GM12864 (cell line): ENCODE data around the gene MICA.

Experiments
- DNase-seq: peaks from one replicate; pipeline ENCODE4 v3.0.0-alpha.2; 2011; ENCODE audit warnings: low read depth
- H3K4me3 ChIP-seq: 2 replicates; pipeline ENCODE4 v1.5.1; 2011; ENCODE audit warnings: mild to moderate bottlenecking, low read depth, low read length, control low read depth
- CTCF ChIP-seq: IDR thresholded peaks from 2 replicates; pipeline ENCODE4 v1.5.1; 2011; ENCODE audit warnings: low read depth, mild to moderate bottlenecking, moderate library complexity, low read length, control low read depth, inconsistent platforms; ENCODE audit errors: missing control alignments

Gene MICA

GRCh38 chr6:31414771-31415265 lies 11.4 kb downstream of the MICA start:
- no peak for TF ChIP-seq CTCF
- no peak for DNase-seq
- no peak overlapping the region for H3K4me3 ChIP-seq

GRCh38 chr6:31416394-31417014 lies 13.1 kb downstream of the MICA start:
- no peak for TF ChIP-seq CTCF
- H3K4me3 ChIP-seq = no peak overlapping the region
- no peak for DNase-seq

- no peak for TF ChIP-seq CTCF
- H3K4me3 ChIP-seq = no peak overlapping the region
- DNase-seq = no peak
Observed at GRCh38 chr6:31418251-31418650, 14.9 kb downstream of the MICA start.

GRCh38 chr6:31419842-31420241 lies 16.4 kb downstream of the MICA start:
- DNase-seq = no peak
- no peak overlapping the region for H3K4me3 ChIP-seq
- no peak for TF ChIP-seq CTCF

- no peak overlapping the region for H3K4me3 ChIP-seq
- TF ChIP-seq CTCF = no peak
Observed at GRCh38 chr6:31420546-31420945, 17.2 kb downstream of the MICA start.

GRCh38 chr6:31422587-31422986 lies 19.2 kb downstream of the MICA start:
- TF ChIP-seq CTCF = no peak
- H3K4me3 ChIP-seq = no peak overlapping the region
- no peak for DNase-seq

More at GRCh38 chr6:31420546-31420945, 17.2 kb downstream of the MICA start:
- no peak for DNase-seq

GRCh38 chr6:31423550-31423949 lies 20.2 kb downstream of the MICA start:
- TF ChIP-seq CTCF = no peak
- no peak for DNase-seq
- no peak overlapping the region for H3K4me3 ChIP-seq
